HL-60 (cell line): ENCODE data around the gene PTPRJ.
A peak's percentile ranks its signal among the peaks of the same experiment; 100 is the strongest.
"Not testable (repeated sequence)": the region's sequence is repeated elsewhere in the genome, so short reads cannot be mapped to it uniquely, and the experiment has no call there.

Experiments
- DNase-seq, 2 experiments: peaks; one replicate each; pipeline ENCODE4 v3.0.0-alpha.2; 2010 to 2020; ENCODE audit warnings: low read depth in 1 of 2, low spot score in 1 of 2
- H3K27ac ChIP-seq: fragments of 250-450 bp; sonication (Bioruptor Pico); replicated peaks from 2 replicates; pipeline ENCODE4 v1.5.1; 2020; ENCODE audit warnings: mild to moderate bottlenecking, moderate library complexity
- H3K27me3 ChIP-seq: fragments of 250-450 bp; sonication (Bioruptor Pico); 2 replicates; pipeline ENCODE4 v1.5.1; 2021; ENCODE audit warnings: mild to moderate bottlenecking, moderate library complexity; ENCODE audit not compliant: insufficient read depth, poor library complexity, severe bottlenecking
- H3K4me3 ChIP-seq: replicated peaks from 2 replicates; pipeline ENCODE4 v1.5.1; 2011; ENCODE audit warnings: mild to moderate bottlenecking, control low read depth, low read length; ENCODE audit not compliant: insufficient read depth
- CTCF ChIP-seq: IDR thresholded peaks from one replicate; pipeline ENCODE4 v1.5.1; 2011; ENCODE audit warnings: low read length, control low read depth, inconsistent platforms; ENCODE audit not compliant: insufficient read depth
- GABPA ChIP-seq: IDR thresholded peaks from 2 replicates; pipeline ENCODE4 v1.6.1; 2012; ENCODE audit warnings: low read depth
- POLR2AphosphoS5 ChIP-seq: IDR thresholded peaks from 2 replicates; pipeline ENCODE4 v1.6.1; 2012; ENCODE audit warnings: low read depth
- SPI1 ChIP-seq: IDR thresholded peaks from 2 replicates; pipeline ENCODE4 v1.6.1; 2012; ENCODE audit warnings: low read depth, mild to moderate bottlenecking, borderline replicate concordance
- long read RNA-seq: library from polyadenylated mRNA; unstranded; transcript quantifications from one replicate; pipeline ENCODE4 v2.0.0, GENCODE V29; 2020
- TF ChIP-seq, protein P1 (sequence below): IDR thresholded peaks from 2 replicates; pipeline ENCODE4 v1.6.1; 2012; ENCODE audit warnings: low read depth; ENCODE audit not compliant: insufficient replicate concordance

Gene PTPRJ
- long read RNA-seq, partial matches to known transcripts, result 1 of 2 reads
- long read RNA-seq, other reads (novel, unspliced or antisense), result 1 of 2 reads

GRCh38 chr11:47980088-47980906 lies at the start of gene PTPRJ:
PTPRJ (plus strand) TSS chr11:47980559; CDS start chr11:47980913, 354 bp downstream.
- Histone ChIP-seq H3K27ac (peak within 1 kb of the TSS; percentile 71), H3K4me3 (peak within 1 kb of the TSS; percentile 80), H3K27me3 (no peaks in the 10 kb centered on the region)
- TF ChIP-seq GABPA, result no peak
- TF ChIP-seq CTCF, result no peak
- TF ChIP-seq, protein P1, sequence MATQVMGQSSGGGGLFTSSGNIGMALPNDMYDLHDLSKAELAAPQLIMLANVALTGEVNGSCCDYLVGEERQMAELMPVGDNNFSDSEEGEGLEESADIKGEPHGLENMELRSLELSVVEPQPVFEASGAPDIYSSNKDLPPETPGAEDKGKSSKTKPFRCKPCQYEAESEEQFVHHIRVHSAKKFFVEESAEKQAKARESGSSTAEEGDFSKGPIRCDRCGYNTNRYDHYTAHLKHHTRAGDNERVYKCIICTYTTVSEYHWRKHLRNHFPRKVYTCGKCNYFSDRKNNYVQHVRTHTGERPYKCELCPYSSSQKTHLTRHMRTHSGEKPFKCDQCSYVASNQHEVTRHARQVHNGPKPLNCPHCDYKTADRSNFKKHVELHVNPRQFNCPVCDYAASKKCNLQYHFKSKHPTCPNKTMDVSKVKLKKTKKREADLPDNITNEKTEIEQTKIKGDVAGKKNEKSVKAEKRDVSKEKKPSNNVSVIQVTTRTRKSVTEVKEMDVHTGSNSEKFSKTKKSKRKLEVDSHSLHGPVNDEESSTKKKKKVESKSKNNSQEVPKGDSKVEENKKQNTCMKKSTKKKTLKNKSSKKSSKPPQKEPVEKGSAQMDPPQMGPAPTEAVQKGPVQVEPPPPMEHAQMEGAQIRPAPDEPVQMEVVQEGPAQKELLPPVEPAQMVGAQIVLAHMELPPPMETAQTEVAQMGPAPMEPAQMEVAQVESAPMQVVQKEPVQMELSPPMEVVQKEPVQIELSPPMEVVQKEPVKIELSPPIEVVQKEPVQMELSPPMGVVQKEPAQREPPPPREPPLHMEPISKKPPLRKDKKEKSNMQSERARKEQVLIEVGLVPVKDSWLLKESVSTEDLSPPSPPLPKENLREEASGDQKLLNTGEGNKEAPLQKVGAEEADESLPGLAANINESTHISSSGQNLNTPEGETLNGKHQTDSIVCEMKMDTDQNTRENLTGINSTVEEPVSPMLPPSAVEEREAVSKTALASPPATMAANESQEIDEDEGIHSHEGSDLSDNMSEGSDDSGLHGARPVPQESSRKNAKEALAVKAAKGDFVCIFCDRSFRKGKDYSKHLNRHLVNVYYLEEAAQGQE, result no peak
- no peak for TF ChIP-seq SPI1
- no peak for TF ChIP-seq POLR2AphosphoS5
- DNase-seq, result peak in 1 of 2 experiments; percentile 45

DNA sequence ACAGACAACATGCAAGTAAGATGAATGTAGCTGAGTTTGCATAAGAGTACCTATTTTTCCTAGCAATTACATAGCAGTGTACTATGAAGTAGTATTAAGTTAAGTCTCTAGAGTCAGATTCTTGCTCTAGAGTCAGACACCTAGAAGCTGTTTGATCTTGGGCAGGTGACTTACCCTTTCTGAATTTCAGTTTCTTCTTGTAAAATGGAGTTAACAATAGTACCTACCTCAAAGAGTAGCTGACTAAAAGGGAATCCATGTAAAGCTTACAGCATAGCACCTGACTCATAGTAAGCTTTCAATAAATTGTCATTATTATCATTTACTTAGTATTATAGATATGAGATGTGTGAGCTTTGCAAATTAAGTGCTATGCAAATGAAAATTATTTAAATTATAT lies 47.8 kb upstream of the PTPRJ start:
- H3K27ac ChIP-seq, result no peak overlapping the region
- DNase-seq, result no peak
- H3K27me3 ChIP-seq, result no peaks in the 10 kb centered on the region
- no peak for TF ChIP-seq CTCF
- no peak for TF ChIP-seq SPI1
- TF ChIP-seq POLR2AphosphoS5, result no peak
- TF ChIP-seq, protein P1, result no peak
- no peak for TF ChIP-seq GABPA
- no peak overlapping the region for H3K4me3 ChIP-seq

DNA sequence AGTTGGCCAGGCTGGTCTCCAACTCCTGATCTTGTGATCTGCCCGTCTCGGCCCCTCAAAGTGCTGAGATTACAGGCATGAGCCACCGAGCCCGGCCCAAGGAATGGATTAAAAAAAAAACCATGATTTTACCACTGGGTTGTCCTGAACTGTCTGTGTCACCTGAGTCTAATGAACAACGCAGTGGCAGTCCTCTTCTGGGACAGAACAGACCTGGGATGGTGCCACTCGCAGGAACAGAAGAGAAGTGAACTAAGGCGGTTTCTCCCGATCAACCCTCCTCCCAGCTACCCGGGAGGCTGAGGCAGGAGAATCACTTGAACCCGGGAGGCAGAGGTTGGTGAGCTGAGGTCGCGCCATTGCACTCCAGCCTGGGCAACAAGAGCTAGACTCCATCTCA lies 46.6 kb upstream of the PTPRJ start:
- not testable (repeated sequence) for H3K4me3 ChIP-seq, DNase-seq, H3K27ac ChIP-seq, H3K27me3 ChIP-seq

GRCh38 chr11:47938791-47939560 lies 41.4 kb upstream of the PTPRJ start:
- TF ChIP-seq GABPA (no peak), POLR2AphosphoS5 (no peak), SPI1 (no peak), CTCF (no peak)
- TF ChIP-seq, protein P1, result no peak
- no peak for DNase-seq
- no peak overlapping the region for H3K27ac ChIP-seq
- H3K27me3 ChIP-seq, result no peaks in the 10 kb centered on the region
- no peak overlapping the region for H3K4me3 ChIP-seq
